ENCODE measurements around the gene KCNH3. TPM values are rescaled to one million over a fixed set of nuclear protein-coding genes. Genes with fewer than 3 reads are reported as not detected.

The KCNH3 gene
- total and polyA plus RNA-seq, 2 of the 13 experiments (the other 11 are each of a cell fraction or from before 2014, with no cell fraction given) = 0.01 to 0.07 TPM

DNA sequence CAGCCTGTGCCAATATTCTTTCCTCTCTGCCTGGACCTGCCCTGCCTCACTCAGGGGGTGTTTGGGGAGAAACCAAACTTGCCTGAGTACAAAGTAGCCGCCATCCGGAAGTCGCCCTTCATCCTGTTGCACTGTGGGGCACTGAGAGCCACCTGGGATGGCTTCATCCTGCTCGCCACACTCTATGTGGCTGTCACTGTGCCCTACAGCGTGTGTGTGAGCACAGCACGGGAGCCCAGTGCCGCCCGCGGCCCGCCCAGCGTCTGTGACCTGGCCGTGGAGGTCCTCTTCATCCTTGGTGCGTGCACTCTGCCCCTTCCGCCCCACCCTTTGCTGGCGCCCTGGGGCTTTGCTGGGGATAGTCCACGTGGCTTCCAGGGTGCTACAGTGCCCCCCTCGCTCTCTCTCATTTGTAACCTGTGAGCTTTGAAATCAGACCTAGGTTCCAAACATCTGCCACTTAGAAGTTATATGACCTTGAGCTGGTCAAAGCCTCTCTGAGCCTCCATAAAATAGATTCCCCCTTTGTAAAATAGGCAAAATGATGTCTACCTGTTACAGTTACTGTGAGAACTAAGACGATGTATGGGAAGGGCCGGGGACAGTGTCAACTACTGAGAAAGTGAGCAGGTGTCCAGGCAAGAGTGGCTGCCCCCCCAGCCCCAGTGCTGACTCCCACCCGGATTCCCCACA is 4.5 kb downstream of the KCNH3 start (continued):
- TF ChIP-seq, protein P1, sequence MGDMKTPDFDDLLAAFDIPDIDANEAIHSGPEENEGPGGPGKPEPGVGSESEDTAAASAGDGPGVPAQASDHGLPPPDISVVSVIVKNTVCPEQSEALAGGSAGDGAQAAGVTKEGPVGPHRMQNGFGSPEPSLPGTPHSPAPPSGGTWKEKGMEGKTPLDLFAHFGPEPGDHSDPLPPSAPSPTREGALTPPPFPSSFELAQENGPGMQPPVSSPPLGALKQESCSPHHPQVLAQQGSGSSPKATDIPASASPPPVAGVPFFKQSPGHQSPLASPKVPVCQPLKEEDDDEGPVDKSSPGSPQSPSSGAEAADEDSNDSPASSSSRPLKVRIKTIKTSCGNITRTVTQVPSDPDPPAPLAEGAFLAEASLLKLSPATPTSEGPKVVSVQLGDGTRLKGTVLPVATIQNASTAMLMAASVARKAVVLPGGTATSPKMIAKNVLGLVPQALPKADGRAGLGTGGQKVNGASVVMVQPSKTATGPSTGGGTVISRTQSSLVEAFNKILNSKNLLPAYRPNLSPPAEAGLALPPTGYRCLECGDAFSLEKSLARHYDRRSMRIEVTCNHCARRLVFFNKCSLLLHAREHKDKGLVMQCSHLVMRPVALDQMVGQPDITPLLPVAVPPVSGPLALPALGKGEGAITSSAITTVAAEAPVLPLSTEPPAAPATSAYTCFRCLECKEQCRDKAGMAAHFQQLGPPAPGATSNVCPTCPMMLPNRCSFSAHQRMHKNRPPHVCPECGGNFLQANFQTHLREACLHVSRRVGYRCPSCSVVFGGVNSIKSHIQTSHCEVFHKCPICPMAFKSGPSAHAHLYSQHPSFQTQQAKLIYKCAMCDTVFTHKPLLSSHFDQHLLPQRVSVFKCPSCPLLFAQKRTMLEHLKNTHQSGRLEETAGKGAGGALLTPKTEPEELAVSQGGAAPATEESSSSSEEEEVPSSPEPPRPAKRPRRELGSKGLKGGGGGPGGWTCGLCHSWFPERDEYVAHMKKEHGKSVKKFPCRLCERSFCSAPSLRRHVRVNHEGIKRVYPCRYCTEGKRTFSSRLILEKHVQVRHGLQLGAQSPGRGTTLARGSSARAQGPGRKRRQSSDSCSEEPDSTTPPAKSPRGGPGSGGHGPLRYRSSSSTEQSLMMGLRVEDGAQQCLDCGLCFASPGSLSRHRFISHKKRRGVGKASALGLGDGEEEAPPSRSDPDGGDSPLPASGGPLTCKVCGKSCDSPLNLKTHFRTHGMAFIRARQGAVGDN (CRISPR knock-in tag; IDR thresholded peaks at IDR 0.05) = peak; percentile 81
- TF ChIP-seq ZNF282 (IDR thresholded peaks at IDR 0.05; ENCODE audit: partially characterized antibody) = no peak
- 0 out of 2 replicates have a peak, but pooled peaks have one; percentile 57 for TF ChIP-seq SAP130 (CRISPR knock-in tag; IDR thresholded peaks at IDR 0.05; ENCODE audit: low read depth)
- 0 out of 2 replicates have a peak, but pooled peaks have one; percentile 27 for TF ChIP-seq POGZ (CRISPR knock-in tag; IDR thresholded peaks at IDR 0.05)
- TF ChIP-seq KLF6 (CRISPR knock-in tag; IDR thresholded peaks at IDR 0.05) = no peak
- no peak for TF ChIP-seq ZNF263 (CRISPR knock-in tag; IDR thresholded peaks at IDR 0.05)
- TF ChIP-seq ZBTB42 (CRISPR knock-in tag; IDR thresholded peaks at IDR 0.05) = no peak
- TF ChIP-seq ZNF577 (CRISPR knock-in tag; IDR thresholded peaks at IDR 0.05; ENCODE audit: borderline replicate concordance, low read depth) = no peak
- no peak for TF ChIP-seq SP1 (IDR thresholded peaks at IDR 0.05)
- TF ChIP-seq SP1 (CRISPR knock-in tag; IDR thresholded peaks at IDR 0.05) = no peak
- TF ChIP-seq, protein P2, sequence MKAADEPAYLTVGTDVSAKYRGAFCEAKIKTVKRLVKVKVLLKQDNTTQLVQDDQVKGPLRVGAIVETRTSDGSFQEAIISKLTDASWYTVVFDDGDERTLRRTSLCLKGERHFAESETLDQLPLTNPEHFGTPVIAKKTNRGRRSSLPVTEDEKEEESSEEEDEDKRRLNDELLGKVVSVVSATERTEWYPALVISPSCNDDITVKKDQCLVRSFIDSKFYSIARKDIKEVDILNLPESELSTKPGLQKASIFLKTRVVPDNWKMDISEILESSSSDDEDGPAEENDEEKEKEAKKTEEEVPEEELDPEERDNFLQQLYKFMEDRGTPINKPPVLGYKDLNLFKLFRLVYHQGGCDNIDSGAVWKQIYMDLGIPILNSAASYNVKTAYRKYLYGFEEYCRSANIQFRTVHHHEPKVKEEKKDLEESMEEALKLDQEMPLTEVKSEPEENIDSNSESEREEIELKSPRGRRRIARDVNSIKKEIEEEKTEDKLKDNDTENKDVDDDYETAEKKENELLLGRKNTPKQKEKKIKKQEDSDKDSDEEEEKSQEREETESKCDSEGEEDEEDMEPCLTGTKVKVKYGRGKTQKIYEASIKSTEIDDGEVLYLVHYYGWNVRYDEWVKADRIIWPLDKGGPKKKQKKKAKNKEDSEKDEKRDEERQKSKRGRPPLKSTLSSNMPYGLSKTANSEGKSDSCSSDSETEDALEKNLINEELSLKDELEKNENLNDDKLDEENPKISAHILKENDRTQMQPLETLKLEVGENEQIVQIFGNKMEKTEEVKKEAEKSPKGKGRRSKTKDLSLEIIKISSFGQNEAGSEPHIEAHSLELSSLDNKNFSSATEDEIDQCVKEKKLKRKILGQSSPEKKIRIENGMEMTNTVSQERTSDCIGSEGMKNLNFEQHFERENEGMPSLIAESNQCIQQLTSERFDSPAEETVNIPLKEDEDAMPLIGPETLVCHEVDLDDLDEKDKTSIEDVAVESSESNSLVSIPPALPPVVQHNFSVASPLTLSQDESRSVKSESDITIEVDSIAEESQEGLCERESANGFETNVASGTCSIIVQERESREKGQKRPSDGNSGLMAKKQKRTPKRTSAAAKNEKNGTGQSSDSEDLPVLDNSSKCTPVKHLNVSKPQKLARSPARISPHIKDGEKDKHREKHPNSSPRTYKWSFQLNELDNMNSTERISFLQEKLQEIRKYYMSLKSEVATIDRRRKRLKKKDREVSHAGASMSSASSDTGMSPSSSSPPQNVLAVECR (CRISPR knock-in tag; IDR thresholded peaks at IDR 0.05; ENCODE audit: borderline replicate concordance) = peak; percentile 41; the same call in 1 of the 2 replicates
- no peak for TF ChIP-seq ZNF546 (CRISPR knock-in tag; conservative IDR thresholded peaks at IDR 0.05)
- TF ChIP-seq FOXM1 (CRISPR knock-in tag; IDR thresholded peaks at IDR 0.05) = no peak
- no peak; the same call in 1 of the 2 replicates for TF ChIP-seq KDM5B (CRISPR knock-in tag; IDR thresholded peaks at IDR 0.05; ENCODE audit: borderline replicate concordance)
- TF ChIP-seq, protein P3, sequence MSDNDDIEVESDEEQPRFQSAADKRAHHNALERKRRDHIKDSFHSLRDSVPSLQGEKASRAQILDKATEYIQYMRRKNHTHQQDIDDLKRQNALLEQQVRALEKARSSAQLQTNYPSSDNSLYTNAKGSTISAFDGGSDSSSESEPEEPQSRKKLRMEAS (IDR thresholded peaks at IDR 0.05) = peak; percentile 62
- 0 out of 2 replicates have a peak, but pooled peaks have one; percentile 18 for TF ChIP-seq THAP11 (CRISPR knock-in tag; IDR thresholded peaks at IDR 0.05)
- 0 out of 2 replicates have a peak, but pooled peaks have one; percentile 53 for TF ChIP-seq MTF2 (CRISPR knock-in tag; IDR thresholded peaks at IDR 0.05; ENCODE audit: borderline replicate concordance)
- TF ChIP-seq ZSCAN20 (CRISPR knock-in tag; IDR thresholded peaks at IDR 0.05; ENCODE audit: borderline replicate concordance) = no peak
- TF ChIP-seq, protein P4, sequence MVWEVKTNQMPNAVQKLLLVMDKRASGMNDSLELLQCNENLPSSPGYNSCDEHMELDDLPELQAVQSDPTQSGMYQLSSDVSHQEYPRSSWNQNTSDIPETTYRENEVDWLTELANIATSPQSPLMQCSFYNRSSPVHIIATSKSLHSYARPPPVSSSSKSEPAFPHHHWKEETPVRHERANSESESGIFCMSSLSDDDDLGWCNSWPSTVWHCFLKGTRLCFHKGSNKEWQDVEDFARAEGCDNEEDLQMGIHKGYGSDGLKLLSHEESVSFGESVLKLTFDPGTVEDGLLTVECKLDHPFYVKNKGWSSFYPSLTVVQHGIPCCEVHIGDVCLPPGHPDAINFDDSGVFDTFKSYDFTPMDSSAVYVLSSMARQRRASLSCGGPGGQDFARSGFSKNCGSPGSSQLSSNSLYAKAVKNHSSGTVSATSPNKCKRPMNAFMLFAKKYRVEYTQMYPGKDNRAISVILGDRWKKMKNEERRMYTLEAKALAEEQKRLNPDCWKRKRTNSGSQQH (CRISPR knock-in tag; IDR thresholded peaks at IDR 0.05; ENCODE audit: low read depth) = no peak

Measured in HepG2 (cell line).